Liver (tissue), 3 donors: ENCODE measurements around the gene ADRA2C.

Experiments
- EGR1 ChIP-seq, 2 donors: IDR thresholded peaks; 2 replicates each; pipeline ENCODE4 v1.6.1; 2016 to 2018; ENCODE audit warnings: antibody characterized with exemption in 2 of 2, low read depth in 2 of 2
- FOXA1 ChIP-seq: IDR thresholded peaks from 2 replicates; pipeline ENCODE4 v1.6.1; 2016; ENCODE audit warnings: antibody characterized with exemption
- NR2F2 ChIP-seq: IDR thresholded peaks from 2 replicates; pipeline ENCODE4 v1.6.1; 2016; ENCODE audit warnings: antibody characterized with exemption
- RAD21 ChIP-seq, 2 donors: IDR thresholded peaks; 2 replicates each; pipeline ENCODE4 v1.6.1; 2016; ENCODE audit warnings: antibody characterized with exemption in 2 of 2, mild to moderate bottlenecking in 2 of 2
- REST ChIP-seq: IDR thresholded peaks from 2 replicates; pipeline ENCODE4 v1.6.1; 2016; ENCODE audit warnings: antibody characterized with exemption, mild to moderate bottlenecking
- RXRA ChIP-seq, 2 donors: IDR thresholded peaks; 2 replicates each; pipeline ENCODE4 v1.6.1; 2017 to 2018; ENCODE audit warnings: antibody characterized with exemption in 2 of 2, mild to moderate bottlenecking in 1 of 2
- TAF1 ChIP-seq: conservative IDR thresholded peaks from 2 replicates; pipeline ENCODE4 v1.6.1; 2016; ENCODE audit warnings: antibody characterized with exemption, mild to moderate bottlenecking
- YY1 ChIP-seq: IDR thresholded peaks from 2 replicates; pipeline ENCODE4 v1.6.1; 2016; ENCODE audit warnings: antibody characterized with exemption, mild to moderate bottlenecking
- TF ChIP-seq, protein P1 (sequence below): fragments of 150-350 bp; IDR thresholded peaks from 2 replicates; pipeline ENCODE4 v1.5.1; 2017; ENCODE audit warnings: improper control_type of control experiment, low read depth, low read length; ENCODE audit not compliant: missing input control
- TF ChIP-seq, protein P2 (sequence below): IDR thresholded peaks from 2 replicates; pipeline ENCODE4 v1.6.1; 2016; ENCODE audit warnings: antibody characterized with exemption
- TF ChIP-seq, protein P3 (sequence below): IDR thresholded peaks from 2 replicates; pipeline ENCODE4 v1.6.1; 2016; ENCODE audit warnings: antibody characterized with exemption
- donor health status: healthy.
- donor health status: healthy.

DNA sequence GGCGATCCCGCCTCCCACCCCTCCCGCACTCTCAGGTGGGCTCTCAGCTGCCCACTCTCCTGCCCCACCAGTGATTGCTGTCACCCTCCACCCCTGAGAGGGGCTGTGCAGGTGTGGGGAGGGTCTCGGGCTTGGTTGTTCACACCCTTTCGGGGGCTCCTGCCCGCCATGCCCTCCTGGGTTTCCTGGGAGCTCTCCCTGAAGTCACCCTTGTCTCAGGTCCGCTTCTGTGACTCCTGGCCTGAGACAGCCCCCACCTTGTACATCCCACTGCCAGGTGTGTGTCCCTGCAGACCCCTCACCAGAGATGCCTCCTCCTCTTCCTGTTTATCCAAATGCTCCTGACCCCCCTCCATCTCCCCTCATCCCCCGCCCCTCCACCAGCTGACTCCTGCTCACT is 37.8 kb downstream of the ADRA2C start:
- TF ChIP-seq FOXA1, result no peak
- TF ChIP-seq, protein P1, sequence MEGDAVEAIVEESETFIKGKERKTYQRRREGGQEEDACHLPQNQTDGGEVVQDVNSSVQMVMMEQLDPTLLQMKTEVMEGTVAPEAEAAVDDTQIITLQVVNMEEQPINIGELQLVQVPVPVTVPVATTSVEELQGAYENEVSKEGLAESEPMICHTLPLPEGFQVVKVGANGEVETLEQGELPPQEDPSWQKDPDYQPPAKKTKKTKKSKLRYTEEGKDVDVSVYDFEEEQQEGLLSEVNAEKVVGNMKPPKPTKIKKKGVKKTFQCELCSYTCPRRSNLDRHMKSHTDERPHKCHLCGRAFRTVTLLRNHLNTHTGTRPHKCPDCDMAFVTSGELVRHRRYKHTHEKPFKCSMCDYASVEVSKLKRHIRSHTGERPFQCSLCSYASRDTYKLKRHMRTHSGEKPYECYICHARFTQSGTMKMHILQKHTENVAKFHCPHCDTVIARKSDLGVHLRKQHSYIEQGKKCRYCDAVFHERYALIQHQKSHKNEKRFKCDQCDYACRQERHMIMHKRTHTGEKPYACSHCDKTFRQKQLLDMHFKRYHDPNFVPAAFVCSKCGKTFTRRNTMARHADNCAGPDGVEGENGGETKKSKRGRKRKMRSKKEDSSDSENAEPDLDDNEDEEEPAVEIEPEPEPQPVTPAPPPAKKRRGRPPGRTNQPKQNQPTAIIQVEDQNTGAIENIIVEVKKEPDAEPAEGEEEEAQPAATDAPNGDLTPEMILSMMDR, result no peak
- no peak for TF ChIP-seq YY1
- no peak for TF ChIP-seq TAF1
- TF ChIP-seq RXRA (IDR thresholded peaks at IDR 0.05), result no peak
- TF ChIP-seq EGR1 (IDR thresholded peaks at IDR 0.05; ENCODE audit: low read depth in 2 of 2), result no peak
- TF ChIP-seq, protein P2, sequence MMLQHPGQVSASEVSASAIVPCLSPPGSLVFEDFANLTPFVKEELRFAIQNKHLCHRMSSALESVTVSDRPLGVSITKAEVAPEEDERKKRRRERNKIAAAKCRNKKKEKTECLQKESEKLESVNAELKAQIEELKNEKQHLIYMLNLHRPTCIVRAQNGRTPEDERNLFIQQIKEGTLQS, result no peak
- no peak for TF ChIP-seq NR2F2
- no peak for TF ChIP-seq REST
- TF ChIP-seq RAD21 (IDR thresholded peaks at IDR 0.05), result no peak
- TF ChIP-seq, protein P3, sequence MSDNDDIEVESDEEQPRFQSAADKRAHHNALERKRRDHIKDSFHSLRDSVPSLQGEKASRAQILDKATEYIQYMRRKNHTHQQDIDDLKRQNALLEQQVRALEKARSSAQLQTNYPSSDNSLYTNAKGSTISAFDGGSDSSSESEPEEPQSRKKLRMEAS, result no peak
